Pons (tissue), 1 donor: ENCODE results near the gene MAGI1.
A peak's percentile ranks its signal among the peaks of the same experiment; 100 is the strongest.

Experiments
- DNase-seq: peaks from one replicate; pipeline ENCODE4 v3.0.0-alpha.2; 2016; ENCODE audit warnings: low spot score

The MAGI1 gene

GRCh38 chr3:65478551-65479500 is 559.9 kb downstream of the MAGI1 start:
- DNase-seq, result peak; percentile 74

- DNase-seq, result no peak
Measured at GRCh38 chr3:65473736-65474135, 565.0 kb downstream of the MAGI1 start.

- DNase-seq, result no peak
Measured at GRCh38 chr3:65472501-65472900, 566.2 kb downstream of the MAGI1 start.

GRCh38 chr3:65466300-65466988 is 572.3 kb downstream of the MAGI1 start:
- no peak for DNase-seq

GRCh38 chr3:65449841-65450428 is 588.8 kb downstream of the MAGI1 start:
- DNase-seq, result no peak

GRCh38 chr3:65448120-65448519 is 590.6 kb downstream of the MAGI1 start:
- DNase-seq, result no peak

GRCh38 chr3:65445573-65446169 is 593.0 kb downstream of the MAGI1 start:
- no peak for DNase-seq

- DNase-seq, result no peak
Measured at GRCh38 chr3:65444447-65444815, 594.3 kb downstream of the MAGI1 start.

- DNase-seq, result no peak
Measured at GRCh38 chr3:65443739-65444446, 594.8 kb downstream of the MAGI1 start.

GRCh38 chr3:65439641-65440284 is 599.0 kb downstream of the MAGI1 start:
- peak; percentile 89 for DNase-seq

GRCh38 chr3:65438612-65439011 is 600.1 kb downstream of the MAGI1 start:
- DNase-seq, result no peak

- DNase-seq, result no peak
Measured at GRCh38 chr3:65438096-65438495, 600.6 kb downstream of the MAGI1 start.

GRCh38 chr3:65436580-65436979 is 602.1 kb downstream of the MAGI1 start:
- peak; percentile 56 for DNase-seq

GRCh38 chr3:65433480-65433879 is 605.2 kb downstream of the MAGI1 start:
- DNase-seq, result no peak

GRCh38 chr3:65432388-65433003 is 606.2 kb downstream of the MAGI1 start:
- DNase-seq, result no peak

GRCh38 chr3:65425880-65426279 is 612.8 kb downstream of the MAGI1 start:
- DNase-seq, result no peak

GRCh38 chr3:65422154-65422553 is 616.6 kb downstream of the MAGI1 start:
- peak; percentile 83 for DNase-seq

- DNase-seq, result no peak
Measured at GRCh38 chr3:65419233-65419632, 619.5 kb downstream of the MAGI1 start.

GRCh38 chr3:65413891-65414290 is 624.8 kb downstream of the MAGI1 start:
- DNase-seq, result no peak

GRCh38 chr3:65412588-65412987 is 626.1 kb downstream of the MAGI1 start:
- DNase-seq, result peak; percentile 62

GRCh38 chr3:65411367-65411766 is 627.4 kb downstream of the MAGI1 start:
- no peak for DNase-seq
